Gastroesophageal sphincter (tissue), 3 donors: ENCODE data around the gene VCL.

Source experiments
- CTCF ChIP-seq, 4 experiments: fragments of 200-600 bp in 2 of 4; fragments of 450-650 bp in 2 of 4; sonication (generic) in 1 of 4; IDR thresholded peaks; one replicate each; pipeline ENCODE4 v1.5.1; 2017 to 2019; ENCODE audit warnings: antibody characterized with exemption in 4 of 4, mild to moderate bottlenecking in 2 of 4, moderate library complexity in 2 of 4
- POLR2AphosphoS5 ChIP-seq: sonication (generic); formaldehyde crosslinking; IDR thresholded peaks from one replicate; pipeline ENCODE4 v1.6.1; 2017; ENCODE audit warnings: antibody characterized with exemption

- TF ChIP-seq CTCF (IDR thresholded peaks at IDR 0.05) (no peak), POLR2AphosphoS5 (no peak)
These were observed 38.6 kb downstream of the VCL start for GRCh38 chr10:74036474-74036873.
